Stromal cell of bone marrow (primary cell): ENCODE data around the gene SLC7A5.
"Not testable (repeated sequence)": the region's sequence is repeated elsewhere in the genome, so short reads cannot be mapped to it uniquely, and the experiment has no call there.

ENCODE experiments used
- DNase-seq: peaks from one replicate; pipeline ENCODE4 v3.0.0-alpha.2; 2012; ENCODE audit warnings: low read depth

SLC7A5 gene

GRCh38 chr16:87869061-87869878 lies at the start of gene SLC7A5:
TSS of gene SLC7A5 (minus strand) at chr16:87869507. CDS start at chr16:87869422, 85 bp downstream.
- peak; percentile 38 for DNase-seq

DNA sequence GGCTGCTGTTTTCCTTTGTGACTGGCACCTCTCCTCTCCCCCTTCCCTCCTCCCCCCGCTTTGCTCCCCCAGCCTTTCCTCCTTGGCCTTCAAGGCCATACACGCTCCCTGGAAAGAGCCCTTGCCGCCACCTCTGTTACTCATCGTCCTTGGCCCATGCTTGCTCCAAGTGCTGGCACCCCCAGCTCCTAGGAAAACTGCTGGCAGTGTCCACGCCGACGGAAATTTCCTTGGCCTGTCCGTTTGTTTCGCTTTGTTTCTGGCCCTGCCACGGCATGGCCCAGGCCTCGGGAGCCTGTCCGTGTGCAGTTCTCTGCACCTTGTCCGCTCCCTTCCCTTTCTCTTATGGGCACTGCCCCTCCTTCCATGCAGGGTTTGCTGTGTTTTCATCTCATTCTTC lies 49.0 kb upstream of the SLC7A5 start:
- peak; percentile 54 for DNase-seq

GRCh38 chr16:87917503-87917902 lies 48.2 kb upstream of the SLC7A5 start:
- no peak for DNase-seq

DNA sequence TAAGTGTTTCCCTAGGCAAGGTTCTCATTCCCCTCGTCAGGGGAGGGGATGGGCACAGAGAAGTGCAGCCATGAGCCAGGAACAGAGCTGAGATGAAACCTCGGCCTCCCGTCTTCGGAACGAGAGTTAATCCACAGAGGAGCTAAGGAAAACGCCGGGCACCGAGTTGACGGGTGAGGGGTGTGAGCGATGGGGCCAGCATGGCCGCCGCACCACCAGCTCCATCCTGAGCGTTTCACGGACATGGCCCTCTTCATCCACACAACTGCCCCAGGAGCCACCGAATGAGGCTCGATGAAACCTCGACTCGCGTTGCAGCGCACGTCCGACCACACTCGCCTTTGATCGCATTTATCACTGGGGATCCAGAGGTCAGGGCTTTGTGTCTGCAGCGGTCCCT lies 45.5 kb upstream of the SLC7A5 start:
- no peak for DNase-seq

DNA sequence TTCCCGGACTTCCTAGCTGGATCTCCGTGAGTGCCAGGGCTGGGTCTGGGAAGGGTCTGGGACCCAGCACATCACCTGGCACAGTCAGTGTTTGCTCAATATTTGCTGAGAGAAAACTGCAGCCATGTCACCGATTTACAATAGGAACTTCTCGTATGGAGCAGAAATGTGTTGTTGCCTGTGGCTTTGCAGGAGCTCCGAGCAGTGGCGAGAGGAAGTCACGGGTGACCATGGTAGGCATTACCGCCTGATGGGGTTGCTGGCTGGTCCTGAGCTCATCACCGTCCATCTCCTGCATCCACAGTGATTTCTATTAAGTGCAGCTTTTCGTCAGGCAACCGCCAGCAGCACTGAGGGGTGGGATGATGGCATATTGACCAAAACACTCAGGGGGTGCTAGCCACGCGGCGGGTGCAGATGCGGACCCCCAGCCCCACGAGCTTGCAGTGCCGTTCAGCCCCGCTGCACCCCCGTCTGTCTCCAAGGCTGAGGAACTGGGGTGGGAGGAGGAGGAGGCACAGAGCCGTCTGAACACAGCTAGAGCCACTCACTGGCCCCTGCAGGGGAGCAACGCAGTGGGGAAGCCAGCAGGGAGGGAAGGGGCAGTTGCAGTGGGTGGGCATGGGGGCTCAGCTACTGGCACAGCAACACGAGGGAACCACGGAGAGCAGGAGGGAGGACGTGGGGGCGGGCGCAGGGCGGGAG lies 44.9 kb upstream of the SLC7A5 start:
- not testable (repeated sequence) for DNase-seq

- not testable (repeated sequence) for DNase-seq
These were observed 43.4 kb upstream of the SLC7A5 start for GRCh38 chr16:87912691-87913090.

- DNase-seq, result peak; percentile 88
These were observed 41.9 kb upstream of the SLC7A5 start for GRCh38 chr16:87911106-87911763.

DNA sequence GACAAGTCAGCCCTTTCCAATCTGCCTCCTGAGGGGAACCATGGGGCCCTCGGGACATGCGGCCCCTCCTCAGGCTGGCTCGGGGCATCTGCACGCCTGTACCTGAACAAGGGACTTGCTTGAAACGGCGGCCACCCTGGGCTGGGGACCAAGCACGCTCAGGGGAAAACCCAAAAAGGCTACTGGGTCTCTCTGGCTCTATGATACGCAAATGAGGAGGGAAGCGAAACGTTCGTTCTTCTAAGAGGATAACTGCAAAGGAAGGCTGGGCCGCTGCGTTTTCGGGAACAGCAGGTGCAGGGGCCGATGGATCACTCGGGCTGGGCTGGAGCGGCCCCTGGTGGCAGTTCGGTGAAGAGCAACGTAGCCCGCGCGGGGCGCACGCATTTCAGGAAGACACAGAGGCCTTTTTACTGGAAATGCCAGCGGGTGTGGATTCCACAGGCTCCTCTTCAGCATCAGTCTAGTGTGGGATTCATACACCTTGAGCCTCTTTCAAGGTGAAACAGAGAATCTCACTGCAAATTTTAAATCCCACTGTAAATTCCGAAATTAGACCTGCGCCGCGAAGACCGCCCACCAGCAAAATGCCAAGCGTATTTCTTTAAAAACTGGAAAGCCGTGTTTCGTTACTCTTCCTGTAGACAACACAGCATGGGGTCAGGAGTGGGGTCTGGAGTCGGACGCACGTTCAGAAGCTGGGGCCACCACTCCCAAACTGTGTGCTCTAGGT lies 40.1 kb upstream of the SLC7A5 start:
- DNase-seq, result peak; percentile 24

GRCh38 chr16:87908101-87908500 lies 38.8 kb upstream of the SLC7A5 start:
- DNase-seq, result not testable (repeated sequence)

- DNase-seq, result not testable (repeated sequence)
These were observed 36.2 kb upstream of the SLC7A5 start for GRCh38 chr16:87905521-87905920.

DNA sequence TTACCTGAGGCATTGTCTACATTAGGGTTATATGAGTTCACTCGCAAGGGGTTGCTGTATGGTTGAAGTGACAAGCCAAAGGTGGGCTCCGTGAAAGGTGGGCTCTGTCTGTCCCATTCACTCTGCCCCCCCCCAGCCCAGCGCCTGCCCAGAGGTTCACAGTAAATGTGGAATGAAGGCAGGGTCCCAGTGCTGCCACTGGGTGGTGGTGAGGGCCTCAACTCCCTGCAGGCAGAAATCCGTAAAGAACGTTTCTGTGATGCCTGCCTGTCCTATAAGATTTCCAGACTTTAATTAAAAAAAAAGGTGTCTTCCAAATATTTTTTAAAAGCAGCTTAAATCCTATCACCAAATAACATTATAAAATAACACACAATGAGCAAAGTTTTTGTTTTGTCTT lies 35.7 kb upstream of the SLC7A5 start:
- not testable (repeated sequence) for DNase-seq

GRCh38 chr16:87900489-87900888 lies 31.2 kb upstream of the SLC7A5 start:
- DNase-seq, result not testable (repeated sequence)

GRCh38 chr16:87897521-87898505 lies 28.5 kb upstream of the SLC7A5 start:
- no peak for DNase-seq

DNA sequence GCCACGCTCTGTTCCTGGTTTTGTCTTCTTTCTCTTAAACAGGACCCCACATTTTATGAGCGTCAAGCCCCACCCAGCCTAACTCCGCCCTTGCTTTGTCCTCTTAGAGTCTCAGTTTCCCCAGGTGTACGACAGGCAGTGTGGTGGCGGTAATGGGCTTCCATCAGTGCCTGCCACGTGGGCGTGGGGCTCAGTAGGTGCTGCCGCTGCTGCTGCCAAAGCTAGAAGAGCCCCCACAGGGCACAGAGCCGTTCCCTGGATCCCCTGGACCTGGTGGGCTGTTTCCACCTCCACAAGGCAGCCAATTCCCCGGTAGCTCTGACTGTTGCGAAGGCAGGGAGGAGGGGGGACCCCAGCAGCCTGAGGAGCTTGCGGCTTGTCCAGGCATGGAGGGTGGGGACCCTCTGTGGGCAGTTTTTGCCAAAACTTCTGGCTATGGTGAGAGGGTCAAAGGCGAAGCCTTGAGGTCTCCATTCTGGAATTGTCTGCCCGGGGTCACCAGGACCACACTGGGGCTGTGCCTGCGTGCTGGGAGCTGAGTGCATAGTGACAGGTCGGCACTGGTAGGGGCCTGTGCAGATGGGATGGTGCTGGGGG lies 27.7 kb upstream of the SLC7A5 start:
- not testable (repeated sequence) for DNase-seq

DNA sequence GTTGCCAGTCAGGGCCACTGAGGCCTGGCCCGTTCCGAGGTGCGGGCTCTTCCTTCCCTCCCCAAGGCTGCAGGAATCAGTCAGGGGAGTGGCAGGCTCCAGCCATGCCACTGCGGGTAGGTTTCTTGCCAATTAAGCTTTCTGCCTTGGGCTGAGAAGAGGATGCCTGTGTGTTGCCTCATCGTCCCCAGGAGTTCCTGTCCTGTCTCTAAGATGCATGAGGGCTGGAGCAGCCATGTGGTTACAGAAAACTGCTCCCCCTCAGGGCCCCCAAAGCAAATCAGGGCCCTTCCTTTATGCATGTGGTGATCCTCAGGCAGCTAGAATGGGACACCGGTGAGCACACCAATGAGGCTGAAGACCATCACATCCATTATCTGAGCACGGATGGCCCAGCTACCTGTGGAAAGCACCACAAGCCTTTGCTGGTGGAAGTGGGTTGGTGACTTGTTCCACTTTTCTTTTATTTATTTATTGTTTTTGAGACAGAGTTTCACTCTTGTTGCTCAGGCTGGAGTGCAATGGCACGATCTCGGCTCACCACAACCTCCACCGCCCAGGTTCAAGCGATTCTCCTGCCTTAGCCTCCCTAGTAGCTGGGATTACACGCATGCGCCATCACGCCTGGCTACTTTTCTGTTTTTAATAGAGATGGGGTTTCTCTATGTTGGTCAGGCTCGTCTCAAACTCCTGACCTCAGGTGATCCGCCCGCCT lies 27.0 kb upstream of the SLC7A5 start:
- not testable (repeated sequence) for DNase-seq

GRCh38 chr16:87895641-87896141 lies 26.4 kb upstream of the SLC7A5 start:
- DNase-seq, result peak; percentile 83

DNA sequence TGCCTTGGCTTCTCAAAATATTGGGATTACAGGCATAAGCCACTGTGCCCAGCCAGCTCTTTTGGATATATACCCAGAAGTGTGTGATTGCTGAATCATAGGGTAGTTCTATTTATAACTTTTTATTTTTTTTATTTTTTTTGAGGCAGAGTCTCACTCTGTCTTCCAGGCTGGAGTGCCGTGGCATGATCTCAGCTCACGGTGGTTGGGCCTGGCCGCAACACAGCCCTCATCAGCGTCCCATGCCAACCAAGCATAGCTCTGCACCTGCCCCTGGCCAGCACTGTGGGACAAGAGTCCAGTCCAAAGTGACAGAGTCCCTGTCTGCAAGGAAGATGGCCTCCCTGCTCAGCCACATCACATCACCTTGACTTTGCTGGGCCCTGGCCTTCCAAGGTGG lies 24.7 kb upstream of the SLC7A5 start:
- DNase-seq, result not testable (repeated sequence)

- no peak for DNase-seq
These were observed 22.5 kb upstream of the SLC7A5 start for GRCh38 chr16:87891764-87892163.

DNA sequence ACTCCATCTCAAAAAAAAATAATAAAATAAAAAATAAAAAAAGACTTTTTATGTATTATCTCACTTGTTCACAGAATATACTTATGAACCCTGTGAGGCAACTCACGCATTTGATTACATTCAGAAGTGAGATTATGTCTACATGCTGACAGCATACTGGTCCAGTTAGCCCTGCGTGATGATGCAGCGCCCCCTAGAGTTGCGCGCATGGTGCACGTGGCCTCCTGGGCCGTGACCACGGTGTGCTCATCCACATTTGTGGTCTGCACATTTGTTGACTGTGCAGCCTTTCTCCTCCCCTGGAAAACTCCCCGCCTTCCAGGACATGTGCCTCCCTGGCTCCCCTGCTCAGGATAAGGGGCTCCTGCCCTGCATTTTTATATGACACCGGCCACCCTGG lies 20.5 kb upstream of the SLC7A5 start:
- not testable (repeated sequence) for DNase-seq
